GM03348 (cell line): ENCODE measurements around the gene BASP1.
"Not testable (repeated sequence)": the region's sequence is repeated elsewhere in the genome, so short reads cannot be mapped to it uniquely, and the experiment has no call there.

Experiments
- DNase-seq: peaks from one replicate; pipeline ENCODE4 v3.0.0; 2012; ENCODE audit warnings: low spot score

Gene BASP1

DNA sequence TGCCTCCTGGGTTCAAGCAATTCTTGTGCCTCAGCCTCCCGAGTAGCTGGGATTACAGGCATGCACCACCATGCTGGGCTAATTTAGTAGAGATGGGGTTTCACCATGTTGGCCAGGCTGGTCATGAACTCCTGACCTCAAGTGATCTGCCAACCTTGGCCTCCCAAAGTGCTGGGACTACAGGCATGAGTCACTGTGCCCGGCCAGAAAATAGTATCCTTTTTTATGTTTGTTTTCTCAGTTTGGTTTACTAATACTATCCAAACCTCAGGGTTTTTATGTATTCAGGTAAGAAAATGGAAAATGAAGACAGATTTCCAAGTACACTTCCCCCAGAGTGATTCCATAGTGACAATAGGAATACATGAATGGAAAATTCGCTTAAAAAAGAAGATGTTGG is 101.7 kb downstream of the BASP1 start:
- DNase-seq: not testable (repeated sequence)

DNA sequence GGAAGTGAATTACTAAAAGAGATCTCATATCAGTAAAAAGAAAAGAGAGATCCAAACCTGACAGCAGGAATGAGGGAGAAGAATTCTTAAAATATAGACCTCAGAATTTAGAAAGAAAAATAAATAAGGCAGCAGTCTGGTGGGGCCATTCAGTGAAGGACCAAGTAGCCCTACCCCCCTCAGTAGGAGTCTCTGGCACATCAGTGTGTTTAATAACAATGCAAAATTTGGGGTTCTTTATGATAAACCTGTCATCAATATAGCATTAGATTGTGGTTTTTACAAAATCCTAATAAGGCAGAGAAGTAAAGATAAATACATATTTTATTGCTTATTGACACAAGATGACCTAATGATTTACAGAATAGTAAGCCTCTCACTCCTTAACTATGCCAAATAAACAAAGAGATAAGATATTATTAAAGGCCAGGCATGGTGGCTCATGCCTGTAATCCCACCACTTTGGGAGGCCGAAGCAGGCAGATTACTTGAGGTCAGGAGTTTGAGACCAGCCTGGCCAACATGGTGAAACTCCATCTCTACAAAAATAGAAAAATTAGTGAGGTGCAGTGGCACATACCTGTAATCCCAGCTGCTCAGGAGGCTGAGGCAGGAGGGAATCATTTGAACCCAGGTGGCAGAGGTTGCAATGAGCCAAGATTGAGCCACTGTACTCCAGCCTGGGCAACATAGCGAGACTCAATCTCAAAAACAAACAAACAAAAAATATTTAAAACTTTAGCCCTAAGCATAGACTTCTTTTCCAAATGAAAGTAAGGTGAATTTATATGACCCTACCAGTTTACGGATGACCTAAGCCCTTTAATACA is 108.6 kb downstream of the BASP1 start:
- no peak for DNase-seq
